Liver (tissue), 9 donors: ENCODE results near the gene DIPK1A. TPM values are rescaled to one million over a fixed set of nuclear protein-coding genes. Genes with fewer than 3 reads are reported as not detected.

Source experiments
- DNase-seq: peaks from one replicate; pipeline ENCODE4 v3.0.0-alpha.2; 2017; ENCODE audit warnings: low spot score
- H3K27ac ChIP-seq, 2 donors: one replicate each; pipeline ENCODE4 v1.7.0; 2013; ENCODE audit warnings: inconsistent platforms in 2 of 2, low read length in 2 of 2, control low read depth in 1 of 2, low read depth in 1 of 2, mild to moderate bottlenecking in 1 of 2
- H3K27me3 ChIP-seq, 4 donors: one replicate each; pipeline versions ENCODE4 v1.6.1 to v1.7.0; 2013; ENCODE audit warnings: low read length in 3 of 4, inconsistent platforms in 1 of 4, mild to moderate bottlenecking in 1 of 4, moderate library complexity in 1 of 4; ENCODE audit not compliant: control insufficient read depth in 4 of 4, insufficient read depth in 4 of 4
- H3K36me3 ChIP-seq, 4 donors: one replicate each; pipeline versions ENCODE4 v1.6.1 to v1.7.0; 2013; ENCODE audit warnings: low read length in 3 of 4, mild to moderate bottlenecking in 3 of 4, low read depth in 1 of 4, moderate library complexity in 1 of 4; ENCODE audit not compliant: control insufficient read depth in 4 of 4, insufficient read depth in 3 of 4
- H3K4me1 ChIP-seq, 4 donors: one replicate each; pipeline versions ENCODE4 v1.6.1 to v1.7.0; 2013; ENCODE audit warnings: low read length in 3 of 4, mild to moderate bottlenecking in 3 of 4, moderate library complexity in 1 of 4; ENCODE audit not compliant: control insufficient read depth in 4 of 4, insufficient read depth in 4 of 4
- H3K4me3 ChIP-seq, 3 donors: one replicate each; pipeline versions ENCODE4 v1.6.1 to v1.7.0; 2013; ENCODE audit warnings: low read length in 3 of 3, control low read depth in 1 of 3, low read depth in 1 of 3, mild to moderate bottlenecking in 1 of 3
- H3K9ac ChIP-seq, 2 donors: one replicate each; pipeline ENCODE4 v1.7.0; 2013; ENCODE audit warnings: low read length in 2 of 2, mild to moderate bottlenecking in 2 of 2, moderate library complexity in 2 of 2, control low read depth in 1 of 2, low read depth in 1 of 2
- H3K9me3 ChIP-seq, 4 donors: one replicate each; pipeline versions ENCODE4 v1.6.1 to v1.7.0; 2013; ENCODE audit warnings: low read length in 3 of 4; ENCODE audit not compliant: control insufficient read depth in 4 of 4
- EGR1 ChIP-seq, 2 donors: IDR thresholded peaks; 2 replicates each; pipeline ENCODE4 v1.6.1; 2016 to 2018; ENCODE audit warnings: antibody characterized with exemption in 2 of 2, low read depth in 2 of 2
- FOXA1 ChIP-seq: IDR thresholded peaks from 2 replicates; pipeline ENCODE4 v1.6.1; 2016; ENCODE audit warnings: antibody characterized with exemption
- FOXA2 ChIP-seq: IDR thresholded peaks from 2 replicates; pipeline ENCODE4 v1.6.1; 2016; ENCODE audit warnings: antibody characterized with exemption
- GABPA ChIP-seq, 2 donors: IDR thresholded peaks in 1 of 2; conservative IDR thresholded peaks in 1 of 2; 2 replicates each; pipeline ENCODE4 v1.6.1; 2016; ENCODE audit warnings: antibody characterized with exemption in 2 of 2, mild to moderate bottlenecking in 1 of 2, moderate library complexity in 1 of 2
- HNF4A ChIP-seq, 2 donors: conservative IDR thresholded peaks; 2 replicates each; pipeline ENCODE4 v1.6.1; 2016; ENCODE audit warnings: antibody characterized with exemption in 2 of 2, mild to moderate bottlenecking in 2 of 2
- HNF4G ChIP-seq: IDR thresholded peaks from 2 replicates; pipeline ENCODE4 v1.6.1; 2016; ENCODE audit warnings: antibody characterized with exemption
- JUND ChIP-seq, 2 donors: IDR thresholded peaks; 2 replicates each; pipeline ENCODE4 v1.6.1; 2016; ENCODE audit warnings: antibody characterized with exemption in 2 of 2
- NR2F2 ChIP-seq: IDR thresholded peaks from 2 replicates; pipeline ENCODE4 v1.6.1; 2016; ENCODE audit warnings: antibody characterized with exemption
- RAD21 ChIP-seq, 2 donors: IDR thresholded peaks; 2 replicates each; pipeline ENCODE4 v1.6.1; 2016; ENCODE audit warnings: antibody characterized with exemption in 2 of 2, mild to moderate bottlenecking in 2 of 2
- RXRA ChIP-seq, 2 donors: IDR thresholded peaks; 2 replicates each; pipeline ENCODE4 v1.6.1; 2017 to 2018; ENCODE audit warnings: antibody characterized with exemption in 2 of 2, mild to moderate bottlenecking in 1 of 2
- TAF1 ChIP-seq: conservative IDR thresholded peaks from 2 replicates; pipeline ENCODE4 v1.6.1; 2016; ENCODE audit warnings: antibody characterized with exemption, mild to moderate bottlenecking
- WGBS: extraction: QIAGEN DNeasy Blood & Tissue Kit; methylation state at CpG from one replicate; pipeline ENCODE4 v1.1.7; 2013; 5-methylcytosine and 5-hydroxymethylcytosine counted together
- polyA plus RNA-seq, 2 donors: library from polyadenylated mRNA; stranded (reverse) in 1 of 2; unstranded in 1 of 2; fragments of 200-250 nt in 1 of 2; fragments of >200 nt in 1 of 2; fragmentation: Nextera tagmentation in 1 of 2; extraction: Ambion mirVana in 1 of 2; gene quantifications; one replicate each; pipeline versions ENCODE4 v1.2.1 to v1.2.3, GENCODE V29; 2013 to 2015
- total RNA-seq, 2 donors: library from RNA; depleted of rRNA; stranded (reverse); fragments of >200 nt; gene quantifications; one replicate each; pipeline ENCODE4 v1.2.3, GENCODE V29; 2014
- TF ChIP-seq, protein P1 (sequence below): fragments of 150-350 bp; IDR thresholded peaks from 2 replicates; pipeline ENCODE4 v1.5.1; 2017; ENCODE audit warnings: improper control_type of control experiment, low read depth, low read length; ENCODE audit not compliant: missing input control
- TF ChIP-seq, protein P2 (sequence below): IDR thresholded peaks from 2 replicates; pipeline ENCODE4 v1.6.1; 2016; ENCODE audit warnings: antibody characterized with exemption, mild to moderate bottlenecking
- TF ChIP-seq, protein P3 (sequence below): IDR thresholded peaks from 2 replicates; pipeline ENCODE4 v1.6.1; 2016; ENCODE audit warnings: antibody characterized with exemption
- donor health status: healthy.
- donor health status: healthy.
- donor health status: healthy.
- donor health status: healthy.
- donor health status: healthy.

The DIPK1A gene
- total and polyA plus RNA-seq, 4 donors: 7.9 to 11.6 (median 10.2) TPM

DNA sequence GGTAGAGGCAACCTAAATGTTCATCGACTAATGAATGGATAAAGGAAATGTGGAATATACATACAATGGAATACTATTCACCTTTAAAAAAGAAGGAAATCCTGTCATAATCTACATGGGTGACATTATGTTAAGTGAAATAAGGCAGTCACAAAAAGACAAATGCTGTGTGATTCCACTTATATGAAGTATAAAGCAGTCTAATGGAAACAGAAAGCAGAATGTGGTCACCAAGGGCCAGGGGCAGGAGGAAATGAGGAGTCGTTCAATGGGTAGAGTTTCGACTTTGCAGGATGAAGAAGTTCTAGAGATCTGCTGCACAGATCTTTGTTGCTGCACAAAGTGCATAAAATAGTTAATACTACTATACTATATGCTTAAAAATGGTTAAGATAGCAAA lies 7.8 kb downstream of the DIPK1A start:
- Histone ChIP-seq H3K4me3 (no peak overlapping the region), H3K27ac (no peak overlapping the region), H3K36me3 (no peaks in the 10 kb centered on the region), H3K4me1 (peaks cover 5 to 25% (median 14%) of the 10 kb centered on the region in 4 donors), H3K9ac (no peak overlapping the region), H3K27me3 (no peaks in the 10 kb centered on the region), H3K9me3 (no peaks in the 10 kb centered on the region)
- WGBS: 81% methylated on average over 3 of the region's 3 CpGs
- TF ChIP-seq, protein P1, sequence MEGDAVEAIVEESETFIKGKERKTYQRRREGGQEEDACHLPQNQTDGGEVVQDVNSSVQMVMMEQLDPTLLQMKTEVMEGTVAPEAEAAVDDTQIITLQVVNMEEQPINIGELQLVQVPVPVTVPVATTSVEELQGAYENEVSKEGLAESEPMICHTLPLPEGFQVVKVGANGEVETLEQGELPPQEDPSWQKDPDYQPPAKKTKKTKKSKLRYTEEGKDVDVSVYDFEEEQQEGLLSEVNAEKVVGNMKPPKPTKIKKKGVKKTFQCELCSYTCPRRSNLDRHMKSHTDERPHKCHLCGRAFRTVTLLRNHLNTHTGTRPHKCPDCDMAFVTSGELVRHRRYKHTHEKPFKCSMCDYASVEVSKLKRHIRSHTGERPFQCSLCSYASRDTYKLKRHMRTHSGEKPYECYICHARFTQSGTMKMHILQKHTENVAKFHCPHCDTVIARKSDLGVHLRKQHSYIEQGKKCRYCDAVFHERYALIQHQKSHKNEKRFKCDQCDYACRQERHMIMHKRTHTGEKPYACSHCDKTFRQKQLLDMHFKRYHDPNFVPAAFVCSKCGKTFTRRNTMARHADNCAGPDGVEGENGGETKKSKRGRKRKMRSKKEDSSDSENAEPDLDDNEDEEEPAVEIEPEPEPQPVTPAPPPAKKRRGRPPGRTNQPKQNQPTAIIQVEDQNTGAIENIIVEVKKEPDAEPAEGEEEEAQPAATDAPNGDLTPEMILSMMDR: no peak
- no peak for TF ChIP-seq RXRA (IDR thresholded peaks at IDR 0.05)
- TF ChIP-seq EGR1 (IDR thresholded peaks at IDR 0.05; ENCODE audit: low read depth in 2 of 2): no peak
- no peak for TF ChIP-seq HNF4A (conservative IDR thresholded peaks at IDR 0.05)
- TF ChIP-seq, protein P2, sequence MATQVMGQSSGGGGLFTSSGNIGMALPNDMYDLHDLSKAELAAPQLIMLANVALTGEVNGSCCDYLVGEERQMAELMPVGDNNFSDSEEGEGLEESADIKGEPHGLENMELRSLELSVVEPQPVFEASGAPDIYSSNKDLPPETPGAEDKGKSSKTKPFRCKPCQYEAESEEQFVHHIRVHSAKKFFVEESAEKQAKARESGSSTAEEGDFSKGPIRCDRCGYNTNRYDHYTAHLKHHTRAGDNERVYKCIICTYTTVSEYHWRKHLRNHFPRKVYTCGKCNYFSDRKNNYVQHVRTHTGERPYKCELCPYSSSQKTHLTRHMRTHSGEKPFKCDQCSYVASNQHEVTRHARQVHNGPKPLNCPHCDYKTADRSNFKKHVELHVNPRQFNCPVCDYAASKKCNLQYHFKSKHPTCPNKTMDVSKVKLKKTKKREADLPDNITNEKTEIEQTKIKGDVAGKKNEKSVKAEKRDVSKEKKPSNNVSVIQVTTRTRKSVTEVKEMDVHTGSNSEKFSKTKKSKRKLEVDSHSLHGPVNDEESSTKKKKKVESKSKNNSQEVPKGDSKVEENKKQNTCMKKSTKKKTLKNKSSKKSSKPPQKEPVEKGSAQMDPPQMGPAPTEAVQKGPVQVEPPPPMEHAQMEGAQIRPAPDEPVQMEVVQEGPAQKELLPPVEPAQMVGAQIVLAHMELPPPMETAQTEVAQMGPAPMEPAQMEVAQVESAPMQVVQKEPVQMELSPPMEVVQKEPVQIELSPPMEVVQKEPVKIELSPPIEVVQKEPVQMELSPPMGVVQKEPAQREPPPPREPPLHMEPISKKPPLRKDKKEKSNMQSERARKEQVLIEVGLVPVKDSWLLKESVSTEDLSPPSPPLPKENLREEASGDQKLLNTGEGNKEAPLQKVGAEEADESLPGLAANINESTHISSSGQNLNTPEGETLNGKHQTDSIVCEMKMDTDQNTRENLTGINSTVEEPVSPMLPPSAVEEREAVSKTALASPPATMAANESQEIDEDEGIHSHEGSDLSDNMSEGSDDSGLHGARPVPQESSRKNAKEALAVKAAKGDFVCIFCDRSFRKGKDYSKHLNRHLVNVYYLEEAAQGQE: no peak
- TF ChIP-seq FOXA2: no peak
- TF ChIP-seq RAD21 (IDR thresholded peaks at IDR 0.05): no peak
- no peak for TF ChIP-seq GABPA (IDR thresholded peaks at IDR 0.05 in 1 of 2, conservative IDR thresholded peaks at IDR 0.05 in 1 of 2)
- TF ChIP-seq JUND (IDR thresholded peaks at IDR 0.05): no peak
- TF ChIP-seq HNF4G: no peak
- no peak for TF ChIP-seq TAF1
- no peak for TF ChIP-seq NR2F2
- TF ChIP-seq FOXA1: no peak
- no peak for DNase-seq

DNA sequence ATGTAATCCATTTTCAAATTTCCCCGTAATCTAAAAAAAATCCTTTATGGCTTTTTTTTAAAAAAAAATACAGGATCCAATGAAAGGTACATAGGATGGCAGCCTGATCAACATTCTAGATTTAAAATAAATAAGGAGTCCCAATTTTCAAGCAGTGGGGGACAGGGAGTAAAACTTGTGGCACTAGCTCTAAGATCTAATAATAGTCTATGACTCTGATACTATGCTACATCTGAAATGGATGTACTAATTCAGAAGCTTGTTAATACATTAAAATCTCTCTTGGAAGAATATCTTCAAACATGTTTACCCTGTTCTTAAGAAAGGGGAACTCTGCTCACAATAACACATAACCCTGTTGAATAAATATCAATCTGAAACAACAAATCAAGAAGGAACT lies 8.5 kb downstream of the DIPK1A start:
- no peak for DNase-seq
- H3K4me3 ChIP-seq: no peak overlapping the region
- H3K4me1 ChIP-seq: peaks cover 5 to 17% (median 7%) of the 10 kb centered on the region in 4 donors
- no peaks in the 10 kb centered on the region for H3K9me3 ChIP-seq
- no peaks in the 10 kb centered on the region for H3K27me3 ChIP-seq
- H3K27ac ChIP-seq: no peak overlapping the region
- TF ChIP-seq NR2F2 (no peak), EGR1 (IDR thresholded peaks at IDR 0.05; ENCODE audit: low read depth in 2 of 2) (no peak), RXRA (IDR thresholded peaks at IDR 0.05) (no peak), FOXA1 (no peak), FOXA2 (no peak)
- TF ChIP-seq, protein P1: no peak
- TF ChIP-seq, protein P2: no peak
- TF ChIP-seq, protein P3, sequence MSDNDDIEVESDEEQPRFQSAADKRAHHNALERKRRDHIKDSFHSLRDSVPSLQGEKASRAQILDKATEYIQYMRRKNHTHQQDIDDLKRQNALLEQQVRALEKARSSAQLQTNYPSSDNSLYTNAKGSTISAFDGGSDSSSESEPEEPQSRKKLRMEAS: no peak
- H3K9ac ChIP-seq: no peak overlapping the region
- H3K36me3 ChIP-seq: no peaks in the 10 kb centered on the region
- WGBS: 99% methylated on average over 1 of the region's 1 CpG
